HepG2 (cell line): ENCODE data around the gene YWHAE. TPM values are rescaled to one million over a fixed set of nuclear protein-coding genes. Genes with fewer than 3 reads are reported as not detected.

Experiments
- ATAC-seq: fragments of 200-7000 bp; cut with Tn5 transposase; 3 replicates; pipeline ENCODE4 v1.9.1; 2020; ENCODE audit warnings: mild to moderate bottlenecking, moderate library complexity
- BruUV-seq: library from RNA; stranded (reverse); fragments of 400-500 nt; replicated peaks from 2 replicates; lab custom pipeline; 2021; lab: Mats Ljungman, UMichigan
- CTCF ChIA-PET: fragments of 300-600 bp; formaldehyde crosslinking; extraction: SDS; loops from one replicate; lab custom pipeline; 2021; ENCODE audit warnings: low total read pairs, inconsistent platforms, low intra/inter-chr PET ratio; lab: Yijun Ruan, JAX
- POLR2A ChIA-PET: fragments of 350-600 bp; sonication (Branson Sonifier 250); formaldehyde crosslinking; loops from one replicate; lab custom pipeline; 2020; ENCODE audit warnings: antibody characterized with exemption, inconsistent platforms; lab: Yijun Ruan, JAX
- DNase-seq: peaks from one replicate; pipeline ENCODE4 v3.0.0-alpha.2; 2015; ENCODE audit warnings: low spot score
- FAIRE-seq: peaks from 3 replicates; lab custom pipeline; 2011; peaks lifted over from hg19 to GRCh38; lab: Jason Lieb, UNC
- H2AFZ ChIP-seq: one replicate; pipeline ENCODE4 v1.6.1; 2011; ENCODE audit warnings: low read length, inconsistent platforms
- H3K27ac ChIP-seq: fragments of 300-600 bp; 3 replicates; pipeline ENCODE4 v1.8.0; 2011; ENCODE audit warnings: mixed run types, mild to moderate bottlenecking, mixed read lengths, low read length, inconsistent platforms; ENCODE audit not compliant: insufficient read depth; ENCODE audit errors: extremely low read length
- H3K27me3 ChIP-seq, 2 experiments: fragments of 200-600 bp in 1 of 2; 2 replicates in 1 of 2; 3 replicates in 1 of 2; pipeline versions ENCODE4 v1.6.0 to v1.8.0; 2011; ENCODE audit warnings: low read length in 2 of 2, mild to moderate bottlenecking in 2 of 2, moderate library complexity in 2 of 2, inconsistent platforms in 1 of 2; ENCODE audit not compliant: insufficient read depth in 2 of 2, control insufficient read depth in 1 of 2
- H3K36me3 ChIP-seq, 2 experiments: fragments of 200-600 bp in 1 of 2; replicated peaks in 1 of 2; 2 replicates in 1 of 2; 3 replicates in 1 of 2; pipeline versions ENCODE4 v1.5.1 to v1.8.0; 2011; ENCODE audit warnings: low read length in 2 of 2, inconsistent platforms in 1 of 2; ENCODE audit not compliant: insufficient read depth in 2 of 2, control insufficient read depth in 1 of 2
- H3K4me1 ChIP-seq: 2 replicates; pipeline ENCODE4 v1.5.1; 2012; ENCODE audit warnings: low read length, inconsistent platforms; ENCODE audit not compliant: insufficient read depth
- H3K4me2 ChIP-seq: 2 replicates; pipeline ENCODE4 v1.6.0; 2011; ENCODE audit warnings: low read depth, low read length, inconsistent platforms
- H3K4me3 ChIP-seq, 3 experiments: fragments of 200-600 bp in 1 of 3; sonication (generic), shearing (Covaris generic) in 1 of 3; replicated peaks in 1 of 3; 2 replicates each; pipeline ENCODE4 v1.5.1; 2011 to 2016; ENCODE audit warnings: low read length in 3 of 3, inconsistent platforms in 2 of 3, low read depth in 2 of 3, mild to moderate bottlenecking in 2 of 3, control low read depth in 1 of 3, mixed read lengths in 1 of 3; ENCODE audit not compliant: insufficient read depth in 1 of 3
- H3K79me2 ChIP-seq: one replicate; pipeline ENCODE4 v1.6.1; 2011; ENCODE audit warnings: low read length, inconsistent platforms; ENCODE audit not compliant: insufficient read depth
- H3K9ac ChIP-seq: 2 replicates; pipeline ENCODE4 v1.6.0; 2011; ENCODE audit warnings: mild to moderate bottlenecking, low read depth, low read length, inconsistent platforms; ENCODE audit not compliant: insufficient read depth
- H3K9me3 ChIP-seq: 2 replicates; pipeline ENCODE4 v1.5.1; 2012; ENCODE audit warnings: mild to moderate bottlenecking, low read length
- H4K20me1 ChIP-seq: 2 replicates; pipeline ENCODE4 v1.6.0; 2011; ENCODE audit warnings: inconsistent platforms, mild to moderate bottlenecking, low read length, moderate library complexity; ENCODE audit not compliant: insufficient read depth
- BCL6 ChIP-seq: IDR thresholded peaks from 2 replicates; pipeline ENCODE4 v1.6.1; 2016; ENCODE audit warnings: missing genetic modification reagents, missing compliant biosample characterization
- DNMT3B ChIP-seq: conservative IDR thresholded peaks from 2 replicates; pipeline ENCODE4 v1.6.1; 2016; ENCODE audit warnings: missing biosample characterization, control low read depth
- FOSL2 ChIP-seq: sonication (generic); formaldehyde crosslinking; IDR thresholded peaks from 2 replicates; pipeline ENCODE4 v1.4.0; 2020; ENCODE audit warnings: missing genetic modification reagents
- HES4 ChIP-seq: sonication (generic); formaldehyde crosslinking; IDR thresholded peaks from 2 replicates; pipeline ENCODE4 v1.9.0; 2021; ENCODE audit warnings: mild to moderate bottlenecking, missing genetic modification reagents, borderline replicate concordance
- KAT8 ChIP-seq: IDR thresholded peaks from 2 replicates; pipeline ENCODE4 v1.6.1; 2016; ENCODE audit warnings: missing genetic modification reagents, missing compliant biosample characterization
- NFE2L2 ChIP-seq: fragments of 150-350 bp; IDR thresholded peaks from 2 replicates; pipeline ENCODE4 v1.6.1; 2014; ENCODE audit warnings: low read length
- REPIN1 ChIP-seq: sonication (generic); formaldehyde crosslinking; IDR thresholded peaks from 2 replicates; pipeline ENCODE4 v1.8.0; 2022; ENCODE audit warnings: missing genetic modification reagents, low read depth, mild to moderate bottlenecking, borderline replicate concordance
- ZNF34 ChIP-seq: sonication (generic); formaldehyde crosslinking; IDR thresholded peaks from 2 replicates; pipeline ENCODE4 v1.4.0; 2020; ENCODE audit warnings: mild to moderate bottlenecking, missing genetic modification reagents, borderline replicate concordance
- ZNF652 ChIP-seq: IDR thresholded peaks from 2 replicates; pipeline ENCODE4 v1.6.1; 2016; ENCODE audit warnings: low read depth, borderline replicate concordance
- ZNF703 ChIP-seq: sonication (generic); formaldehyde crosslinking; IDR thresholded peaks from 2 replicates; pipeline ENCODE4 v1.5.1; 2020; ENCODE audit warnings: missing genetic modification reagents, mild to moderate bottlenecking, moderate library complexity, borderline replicate concordance
- WGBS: methylation state at CpG from one replicate; pipeline ENCODE4 v1.1.6; 2017; ENCODE audit warnings: low lambda C conversion rate; 5-methylcytosine and 5-hydroxymethylcytosine counted together
- in situ Hi-C: cut with HindIII; loops from 2 replicates; pipeline ENCODE4 v1.10.0; 2017; ENCODE audit warnings: low pct_unique_long_range_greater_than_20kb; ENCODE audit not compliant: extremely low pct_ligation_motif_present
- intact Hi-C: fragments of 100-400 bp; cut with micrococcal nuclease; formaldehyde crosslinking; loops from one replicate; pipeline ENCODE4 v1.10.0; 2022; ENCODE audit not compliant: unreplicated experiment
- polyA plus RNA-seq, 8 experiments: library from polyadenylated mRNA; depleted of rRNA in 3 of 8; stranded (reverse) in 7 of 8; unstranded in 1 of 8; fragments of >200 nt; fragmentation: Illumina TruSeq in 4 of 8; extraction: Trizol in 4 of 8; gene quantifications; 2 replicates each; pipeline versions ENCODE4 v1.2.1 to v1.2.3, GENCODE V29; 2011 to 2016; ENCODE audit warnings: low read depth in 4 of 8, missing spikeins in 1 of 8, mixed read lengths in 1 of 8; ENCODE audit not compliant: insufficient read depth in 1 of 8
- total RNA-seq, 5 experiments: library from RNA; depleted of rRNA; stranded (reverse); fragments of >200 nt; fragmentation: Illumina TruSeq; extraction: Trizol; gene quantifications; 2 replicates each; pipeline ENCODE4 v1.2.3, GENCODE V29; 2016; ENCODE audit warnings: low read depth in 1 of 5

The YWHAE gene
- total and polyA plus RNA-seq, 2 of the 13 experiments (the other 11 are each of a cell fraction or from before 2014, with no cell fraction given) = 256 to 335 TPM

DNA sequence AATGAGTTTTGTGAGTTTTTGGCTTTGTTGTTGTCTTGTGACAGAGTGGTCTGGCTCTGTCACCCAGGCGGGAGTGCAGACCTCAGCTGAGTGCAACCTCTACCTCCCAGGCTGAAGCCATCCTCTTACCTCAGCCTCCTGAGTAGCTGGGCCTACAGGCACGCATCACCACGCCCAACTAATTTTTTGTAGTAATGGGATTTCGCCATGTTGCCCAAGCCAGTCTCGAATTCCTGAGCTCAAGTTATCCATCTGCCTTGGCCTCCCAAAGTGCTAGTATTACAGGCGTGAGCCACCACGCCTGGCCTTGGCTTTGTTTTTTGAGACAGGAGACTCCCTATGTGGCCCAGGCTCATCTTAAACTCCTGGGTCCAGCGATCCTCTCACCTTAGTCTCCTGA, 40.9 kb upstream of the YWHAE start:
- peak; percentile 17; the same call in 1 of the 3 replicates for ATAC-seq
- TF ChIP-seq NFE2L2 = no peak
- no peak for TF ChIP-seq BCL6 (CRISPR knock-in tag)
- TF ChIP-seq DNMT3B (CRISPR knock-in tag) = no peak
- no peak for TF ChIP-seq ZNF34 (CRISPR knock-in tag)
- TF ChIP-seq, all 625 proteins: peak for 0
- Histone ChIP-seq H3K4me1 (peaks cover 9% of the 10 kb centered on the region), H4K20me1 (peaks cover 4% of the 10 kb centered on the region; the same call in 1 of the 2 replicates), H3K36me3 (peaks cover 11 to 20% of the 10 kb centered on the region in 2 experiments; a peak in 4 of 5 replicates), H3K4me3 (no peak overlapping the region), H3K79me2 (peaks cover 58% of the 10 kb centered on the region), H3K27me3 (no peaks in the 10 kb centered on the region), H3K4me2 (no peak overlapping the region), H2AFZ (no peak overlapping the region), H3K9me3 (no peaks in the 10 kb centered on the region), H3K27ac (no peak overlapping the region), H3K9ac (no peak overlapping the region)
- FAIRE-seq (no peak), DNase-seq (no peak)
- CTCF ChIA-PET = no interaction called here
- POLR2A ChIA-PET = interaction anchor here (1.5 kb wide), 2 partner anchors 13 to 69 kb away, joined by 3 to 4 read pairs; no protein-coding TSS in a partner anchor
- in situ Hi-C loops = no loop called here
- BruUV-seq = no TSS peak
- intact Hi-C loops = no loop called here
- WGBS = 95% methylated on average over 8 of the region's 8 CpGs

DNA sequence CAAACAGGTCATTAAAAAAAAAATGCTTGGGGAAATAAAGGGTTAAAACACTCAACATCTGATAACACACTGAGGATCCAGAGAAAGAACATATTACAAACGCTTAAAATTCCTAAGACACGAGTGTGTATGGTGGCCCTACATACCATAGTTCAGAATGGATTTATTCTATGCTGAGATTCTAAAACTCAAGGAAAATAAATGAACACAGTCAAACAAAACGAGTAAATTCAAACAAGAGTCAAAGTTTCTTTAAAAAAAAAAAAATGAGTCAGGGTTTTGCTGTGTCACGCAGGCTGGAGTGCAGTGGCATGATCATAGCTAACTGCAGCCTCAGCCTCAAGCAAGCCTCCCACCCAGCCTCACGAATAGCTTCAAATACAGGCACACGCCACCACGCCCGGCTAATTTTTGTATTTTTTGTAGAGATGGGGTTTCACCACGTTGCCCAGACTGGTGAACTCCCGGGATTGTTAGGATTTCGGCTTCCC, 38.6 kb upstream of the YWHAE start:
- peaks cover 9% of the 10 kb centered on the region for H3K4me1 ChIP-seq
- WGBS = 73% methylated on average over 10 of the region's 11 CpGs
- no TSS peak for BruUV-seq
- H3K4me2 ChIP-seq = no peak overlapping the region
- ChIA-PET POLR2A (interaction anchor here (0.9 kb wide), 1 partner anchor 11 kb away, joined by 3 read pairs; no protein-coding TSS in a partner anchor), CTCF (no interaction called here)
- FAIRE-seq (no peak), DNase-seq (no peak), ATAC-seq (peak; percentile 33; the same call in 2 of the 3 replicates)
- H3K79me2 ChIP-seq = peaks cover 50% of the 10 kb centered on the region
- H2AFZ ChIP-seq = no peak overlapping the region
- no peak overlapping the region for H3K4me3 ChIP-seq
- H3K9ac ChIP-seq = no peak overlapping the region
- H3K36me3 ChIP-seq = peaks cover 14 to 34% of the 10 kb centered on the region in 2 experiments; a peak in 4 of 5 replicates
- no peaks in the 10 kb centered on the region for H3K9me3 ChIP-seq
- in situ Hi-C loops (no loop called here), intact Hi-C loops (no loop called here)
- H3K27ac ChIP-seq = no peak overlapping the region
- no peaks in the 10 kb centered on the region for H3K27me3 ChIP-seq
- no peaks in the 10 kb centered on the region for H4K20me1 ChIP-seq
- peak; percentile 83 for TF ChIP-seq ZNF652 (CRISPR knock-in tag)
- no peak for TF ChIP-seq FOSL2
- no peak for TF ChIP-seq KAT8 (CRISPR knock-in tag)
- no peak for TF ChIP-seq REPIN1
- no peak for TF ChIP-seq ZNF703 (CRISPR knock-in tag)
- no peak for TF ChIP-seq HES4 (CRISPR knock-in tag)
- TF ChIP-seq, all 625 proteins: peak for 1
